Spleen (tissue), 11 donors: ENCODE measurements around the gene MAPK10. TPM values are rescaled to one million over a fixed set of nuclear protein-coding genes. Genes with fewer than 3 reads are reported as not detected.

Source experiments
- DNase-seq: peaks from one replicate; pipeline ENCODE4 v3.0.0-alpha.2; 2020
- H3K27ac ChIP-seq, 8 donors: fragments of 200-600 bp; sonication (generic) in 7 of 8; 1 replicate in 4 of 8; 2 replicates in 4 of 8; pipeline versions ENCODE4 v1.5.0 to v1.8.0; 2016 to 2021; ENCODE audit warnings: inconsistent platforms in 4 of 8, mild to moderate bottlenecking in 4 of 8, moderate library complexity in 1 of 8
- H3K27me3 ChIP-seq, 7 donors: fragments of 200-600 bp; sonication (generic) in 6 of 7; replicated peaks in 1 of 7; 1 replicate in 4 of 7; 2 replicates in 3 of 7; pipeline versions ENCODE4 v1.5.0 to v1.8.0; 2016 to 2021; ENCODE audit warnings: inconsistent platforms in 3 of 7, mild to moderate bottlenecking in 1 of 7
- H3K36me3 ChIP-seq, 6 donors: fragments of 200-600 bp; sonication (generic) in 5 of 6; 1 replicate in 4 of 6; 2 replicates in 2 of 6; pipeline versions ENCODE4 v1.5.0 to v1.8.0; 2016 to 2021; ENCODE audit warnings: inconsistent platforms in 2 of 6
- H3K4me1 ChIP-seq, 6 donors: fragments of 200-600 bp; sonication (generic) in 5 of 6; 1 replicate in 3 of 6; 2 replicates in 3 of 6; pipeline versions ENCODE4 v1.5.0 to v1.8.0; 2016 to 2021; ENCODE audit warnings: inconsistent platforms in 3 of 6
- H3K4me3 ChIP-seq, 8 donors: fragments of 200-600 bp; sonication (generic) in 7 of 8; 1 replicate in 4 of 8; 2 replicates in 4 of 8; pipeline versions ENCODE4 v1.5.0 to v1.8.0; 2016 to 2021; ENCODE audit warnings: inconsistent platforms in 4 of 8, mild to moderate bottlenecking in 4 of 8, moderate library complexity in 2 of 8
- H3K9me3 ChIP-seq, 8 donors: fragments of 200-600 bp; sonication (generic) in 7 of 8; 1 replicate in 4 of 8; 2 replicates in 4 of 8; pipeline versions ENCODE4 v1.5.0 to v1.8.0; 2016 to 2021; ENCODE audit warnings: inconsistent platforms in 4 of 8
- CTCF ChIP-seq, 11 experiments: fragments of 200-600 bp in 7 of 11; fragments of 450-650 bp in 4 of 11; sonication (generic) in 4 of 11; IDR thresholded peaks in 8 of 11; conservative IDR thresholded peaks in 3 of 11; 1 replicate in 7 of 11; 2 replicates in 4 of 11; pipeline versions ENCODE4 v1.4.0 to v1.8.0; 2016 to 2021; ENCODE audit warnings: antibody characterized with exemption in 11 of 11, inconsistent platforms in 4 of 11, mild to moderate bottlenecking in 1 of 11
- POLR2A ChIP-seq, 3 donors: fragments of 450-650 bp; IDR thresholded peaks; one replicate each; pipeline ENCODE4 v1.5.1; 2017; ENCODE audit warnings: antibody characterized with exemption in 3 of 3, mild to moderate bottlenecking in 1 of 3
- POLR2AphosphoS5 ChIP-seq, 3 donors: sonication (generic); formaldehyde crosslinking; IDR thresholded peaks; one replicate each; pipeline ENCODE4 v1.5.1; 2017; ENCODE audit warnings: antibody characterized with exemption in 3 of 3
- WGBS, 5 donors: extraction: QIAGEN DNeasy Blood & Tissue Kit in 3 of 5; methylation state at CpG; one replicate each; pipeline versions ENCODE4 v1.1.5 to v1.1.7; 2013 to 2018; 5-methylcytosine and 5-hydroxymethylcytosine counted together
- intact Hi-C: fragments of 100-400 bp; cut with DNase I; formaldehyde crosslinking; loops from one replicate; pipeline ENCODE4 v1.15.0; 2023; ENCODE audit warnings: low total_unique reads
- polyA plus RNA-seq, 3 donors: library from polyadenylated mRNA; stranded (reverse); fragments of 200-250 nt; gene quantifications; one replicate each; pipeline ENCODE4 v1.2.1, GENCODE V29; 2013
- total RNA-seq, 7 donors: library from RNA; depleted of rRNA in 3 of 7; stranded (reverse); fragments of >200 nt in 3 of 7; fragmentation: NEBNext Ultra II Directional in 4 of 7; extraction: Animal tissue kit (Norgen Biotek cat#: 25700) in 4 of 7; gene quantifications; one replicate each; pipeline versions ENCODE4 v1.1.0 to v1.2.1, GENCODE V29; 2016 to 2021
- donor health status: healthy with polysubstance abuse.
- donor health status: DM: no; HTN: no; CAD: no; lungs with moderate emphysema.
- donor health status: DM: no; HTN: no; CAD: no.
- donor health status: Bipolar disorder and iron deficiency.
- donor health status: healthy.
- donor health status: DM: no; HTN: no; CAD: no.
- donor health status: DM: yes; HTN: yes; CAD: no.

MAPK10 gene
- total and polyA plus RNA-seq, 10 donors: 3.0 to 40.6 (median 15.2) TPM

- Histone ChIP-seq H3K36me3 (peaks cover 0 to 29% (median 0%) of the 10 kb centered on the region in 6 donors), H3K27ac (no peak overlapping the region), H3K27me3 (no peaks in the 10 kb centered on the region), H3K4me3 (no peak overlapping the region), H3K4me1 (peaks cover 0 to 13% (median 0%) of the 10 kb centered on the region in 6 donors), H3K9me3 (no peaks in the 10 kb centered on the region)
- WGBS, 5 donors: 68 to 85% (median 79%) methylated on average over 3 of the region's 3 CpGs
- DNase-seq: no peak
- TF ChIP-seq CTCF (IDR thresholded peaks at IDR 0.05 in 8 of 11, conservative IDR thresholded peaks at IDR 0.05 in 3 of 11) (no peak), POLR2A (IDR thresholded peaks at IDR 0.05) (no peak), POLR2AphosphoS5 (IDR thresholded peaks at IDR 0.05) (no peak)
- intact Hi-C loops: no loop called here
These were observed 406.7 kb downstream of the MAPK10 start for GRCh38 chr4:85952972-85953650.

- H3K4me1 ChIP-seq: peaks cover 0 to 13% (median 0%) of the 10 kb centered on the region in 6 donors
- no peaks in the 10 kb centered on the region for H3K9me3 ChIP-seq
- no peak for TF ChIP-seq POLR2AphosphoS5 (IDR thresholded peaks at IDR 0.05)
- TF ChIP-seq POLR2A (IDR thresholded peaks at IDR 0.05): no peak
- no peak for TF ChIP-seq CTCF (IDR thresholded peaks at IDR 0.05 in 8 of 11, conservative IDR thresholded peaks at IDR 0.05 in 3 of 11)
- DNase-seq: no peak
- H3K27me3 ChIP-seq: no peaks in the 10 kb centered on the region
- H3K36me3 ChIP-seq: peaks cover 0 to 29% (median 0%) of the 10 kb centered on the region in 6 donors
- no peak overlapping the region for H3K27ac ChIP-seq
- 83 to 92% (median 87%) methylated on average over 3 of the region's 3 CpGs for WGBS, 5 donors
- H3K4me3 ChIP-seq: no peak overlapping the region
- intact Hi-C loops: no loop called here
These were observed 407.3 kb downstream of the MAPK10 start for GRCh38 chr4:85952528-85952927.

- Histone ChIP-seq H3K4me3 (no peak overlapping the region), H3K4me1 (peaks cover 0 to 13% (median 0%) of the 10 kb centered on the region in 6 donors), H3K9me3 (no peaks in the 10 kb centered on the region), H3K36me3 (peaks cover 0 to 29% (median 0%) of the 10 kb centered on the region in 6 donors), H3K27me3 (no peaks in the 10 kb centered on the region), H3K27ac (no peak overlapping the region)
- 89 to 96% (median 92%) methylated on average over 3 of the region's 3 CpGs for WGBS, 5 donors
- no peak for DNase-seq
- TF ChIP-seq POLR2A (IDR thresholded peaks at IDR 0.05): no peak
- no peak for TF ChIP-seq POLR2AphosphoS5 (IDR thresholded peaks at IDR 0.05)
- no peak for TF ChIP-seq CTCF (IDR thresholded peaks at IDR 0.05 in 8 of 11, conservative IDR thresholded peaks at IDR 0.05 in 3 of 11)
- intact Hi-C loops: no loop called here
These were observed 408.8 kb downstream of the MAPK10 start for GRCh38 chr4:85951099-85951498.

GRCh38 chr4:85946821-85947220, 413.0 kb downstream of the MAPK10 start:
- no peaks in the 10 kb centered on the region for H3K27me3 ChIP-seq
- no peak overlapping the region for H3K4me3 ChIP-seq
- intact Hi-C loops: no loop called here
- peaks cover 0 to 36% (median 7%) of the 10 kb centered on the region in 6 donors for H3K36me3 ChIP-seq
- no peak overlapping the region for H3K27ac ChIP-seq
- no peaks in the 10 kb centered on the region for H3K4me1 ChIP-seq
- TF ChIP-seq CTCF (IDR thresholded peaks at IDR 0.05 in 8 of 11, conservative IDR thresholded peaks at IDR 0.05 in 3 of 11) (no peak), POLR2A (IDR thresholded peaks at IDR 0.05) (no peak), POLR2AphosphoS5 (IDR thresholded peaks at IDR 0.05) (no peak)
- DNase-seq: no peak
- H3K9me3 ChIP-seq: peaks cover 0 to 5% (median 0%) of the 10 kb centered on the region in 8 donors
